Stimulated activated naive CD8-positive, alpha-beta T cell treated with anti-CD3 and anti-CD28 coated beads, Interleukin-15, amount 100 ng/mL, for 72 hours (primary cell): ENCODE data around the gene TSC1.
"Not testable (repeated sequence)": the region's sequence is repeated elsewhere in the genome, so short reads cannot be mapped to it uniquely, and the experiment has no call there.

Source experiments
- ATAC-seq: fragments of 150-1000 bp; cut with Tn5 transposase; 2 replicates; pipeline ENCODE4 v1.10.0; 2021; ENCODE audit warnings: mild to moderate bottlenecking, moderate library complexity
- DNase-seq, 2 donors: peaks; one replicate each; pipeline ENCODE4 v3.0.0; 2021 to 2022
- H3K27ac Mint-ChIP-seq, 2 donors: one replicate each; pipeline ENCODE4 v1.8.0; 2022; ENCODE audit warnings: mild to moderate bottlenecking in 2 of 2, mixed read lengths in 2 of 2, moderate library complexity in 2 of 2
- H3K27me3 Mint-ChIP-seq: one replicate; pipeline ENCODE4 v1.8.0; 2022; ENCODE audit warnings: mixed read lengths
- H3K4me1 Mint-ChIP-seq: one replicate; pipeline ENCODE4 v1.8.0; 2022; ENCODE audit warnings: mild to moderate bottlenecking, mixed read lengths
- H3K4me3 Mint-ChIP-seq, 2 donors: one replicate each; pipeline ENCODE4 v1.8.0; 2022; ENCODE audit warnings: mild to moderate bottlenecking in 2 of 2, mixed read lengths in 2 of 2, moderate library complexity in 1 of 2
- H3K9me3 Mint-ChIP-seq, 2 donors: one replicate each; pipeline ENCODE4 v1.8.0; 2022; ENCODE audit warnings: mixed read lengths in 2 of 2

The TSC1 gene

GRCh38 chr9:132944294-132945185 lies at the start of gene TSC1:
Gene TSC1, minus strand, starts transcription at chr9:132944616. Its CDS starts 15,744 bp downstream, at chr9:132928872.
- Mint-ChIP-seq H3K27me3 (no peaks in the 10 kb centered on the region), H3K4me3 (peak within 1 kb of the TSS; percentile 94 to 97), H3K27ac (peak within 1 kb of the TSS; percentile 100), H3K4me1 (peaks cover 39% of the 10 kb centered on the region), H3K9me3 (no peaks in the 10 kb centered on the region)
- peak; percentile 89 for ATAC-seq
- peak; percentile 96 to 97 for DNase-seq

- Mint-ChIP-seq H3K27me3 (peaks cover 59% of the 10 kb centered on the region), H3K4me1 (peaks cover 29% of the 10 kb centered on the region), H3K27ac (no peak overlapping the region), H3K4me3 (no peak overlapping the region), H3K9me3 (peaks cover 0 to 7% of the 10 kb centered on the region in 2 donors)
- ATAC-seq (no peak), DNase-seq (no peak)
Observed at GRCh38 chr9:132993511-132993939, 49.1 kb upstream of the TSC1 start.

GRCh38 chr9:132991351-132992300 lies 47.2 kb upstream of the TSC1 start:
- Mint-ChIP-seq H3K9me3 (peaks cover 0 to 7% of the 10 kb centered on the region in 2 donors), H3K4me3 (no peak overlapping the region), H3K27me3 (peaks cover 68% of the 10 kb centered on the region), H3K4me1 (peaks cover 33% of the 10 kb centered on the region), H3K27ac (peak overlapping the region in 1 of 2 donors; percentile 62)
- DNase-seq = no peak
- no peak for ATAC-seq

GRCh38 chr9:132990781-132991180 lies 46.4 kb upstream of the TSC1 start:
- H3K4me3 Mint-ChIP-seq = no peak overlapping the region
- peaks cover 0 to 7% of the 10 kb centered on the region in 2 donors for H3K9me3 Mint-ChIP-seq
- no peak for DNase-seq
- no peak overlapping the region for H3K27ac Mint-ChIP-seq
- no peak for ATAC-seq
- peaks cover 68% of the 10 kb centered on the region for H3K27me3 Mint-ChIP-seq
- H3K4me1 Mint-ChIP-seq = peaks cover 35% of the 10 kb centered on the region

- H3K4me1 Mint-ChIP-seq = peaks cover 33% of the 10 kb centered on the region
- H3K4me3 Mint-ChIP-seq = not testable (repeated sequence)
Observed at GRCh38 chr9:132989998-132990557, 45.7 kb upstream of the TSC1 start.

GRCh38 chr9:132989414-132989996 lies 45.1 kb upstream of the TSC1 start:
- ATAC-seq = peak; percentile 26
- no peak for DNase-seq
- H3K4me3 Mint-ChIP-seq = no peak overlapping the region
- H3K27me3 Mint-ChIP-seq = peaks cover 70% of the 10 kb centered on the region
- peaks cover 27% of the 10 kb centered on the region for H3K4me1 Mint-ChIP-seq
- peak overlapping the region in 1 of 2 donors; percentile 15 for H3K27ac Mint-ChIP-seq
- H3K9me3 Mint-ChIP-seq = peaks cover 0 to 7% of the 10 kb centered on the region in 2 donors

More at GRCh38 chr9:132989998-132990557, 45.7 kb upstream of the TSC1 start:
- Mint-ChIP-seq H3K27me3 (peaks cover 70% of the 10 kb centered on the region), H3K27ac (peak overlapping the region in 1 of 2 donors; percentile 15)
- peak; percentile 29 for ATAC-seq
- DNase-seq, H3K9me3 Mint-ChIP-seq: not testable (repeated sequence)

- DNase-seq (no peak), ATAC-seq (peak; percentile 36)
- Mint-ChIP-seq H3K9me3 (peaks cover 0 to 7% of the 10 kb centered on the region in 2 donors), H3K27ac (no peak overlapping the region), H3K4me1 (peaks cover 22% of the 10 kb centered on the region), H3K27me3 (peaks cover 71% of the 10 kb centered on the region), H3K4me3 (no peak overlapping the region)
Observed at GRCh38 chr9:132989014-132989310, 44.5 kb upstream of the TSC1 start.

GRCh38 chr9:132988244-132989013 lies 44.0 kb upstream of the TSC1 start:
- Mint-ChIP-seq H3K4me3 (no peak overlapping the region), H3K4me1 (peaks cover 17% of the 10 kb centered on the region), H3K27me3 (peaks cover 76% of the 10 kb centered on the region), H3K27ac (no peak overlapping the region), H3K9me3 (peaks cover 0 to 7% of the 10 kb centered on the region in 2 donors)
- ATAC-seq = peak; percentile 19
- no peak for DNase-seq

GRCh38 chr9:132986640-132987620 lies 42.5 kb upstream of the TSC1 start:
- H3K27me3 Mint-ChIP-seq = peaks cover 78% of the 10 kb centered on the region
- H3K4me3 Mint-ChIP-seq = no peak overlapping the region
- H3K27ac Mint-ChIP-seq = no peak overlapping the region
- H3K4me1 Mint-ChIP-seq = peaks cover 12% of the 10 kb centered on the region
- peaks cover 0 to 7% of the 10 kb centered on the region in 2 donors for H3K9me3 Mint-ChIP-seq
- DNase-seq = no peak
- ATAC-seq = no peak

GRCh38 chr9:132986114-132986513 lies 41.7 kb upstream of the TSC1 start:
- no peak for DNase-seq
- Mint-ChIP-seq H3K27ac (no peak overlapping the region), H3K9me3 (peaks cover 0 to 7% of the 10 kb centered on the region in 2 donors), H3K4me3 (no peak overlapping the region), H3K27me3 (peaks cover 78% of the 10 kb centered on the region), H3K4me1 (peaks cover 6% of the 10 kb centered on the region)
- ATAC-seq = no peak

GRCh38 chr9:132985489-132985888 lies 41.1 kb upstream of the TSC1 start:
- no peak overlapping the region for H3K27ac Mint-ChIP-seq
- no peak for DNase-seq
- H3K4me3 Mint-ChIP-seq = no peak overlapping the region
- peaks cover 0 to 5% of the 10 kb centered on the region in 2 donors for H3K9me3 Mint-ChIP-seq
- peaks cover 81% of the 10 kb centered on the region for H3K27me3 Mint-ChIP-seq
- ATAC-seq = no peak
- H3K4me1 Mint-ChIP-seq = peaks cover 6% of the 10 kb centered on the region

GRCh38 chr9:132985071-132985350 lies 40.6 kb upstream of the TSC1 start:
- Mint-ChIP-seq H3K27me3 (peaks cover 81% of the 10 kb centered on the region), H3K4me3 (no peak overlapping the region), H3K4me1 (peaks cover 6% of the 10 kb centered on the region), H3K9me3 (no peaks in the 10 kb centered on the region), H3K27ac (no peak overlapping the region)
- DNase-seq (no peak), ATAC-seq (no peak)

- no peak for ATAC-seq
- no peaks in the 10 kb centered on the region for H3K9me3 Mint-ChIP-seq
- no peak for DNase-seq
- no peak overlapping the region for H3K4me3 Mint-ChIP-seq
- H3K4me1 Mint-ChIP-seq = peaks cover 6% of the 10 kb centered on the region
- H3K27me3 Mint-ChIP-seq = peaks cover 81% of the 10 kb centered on the region
- no peak overlapping the region for H3K27ac Mint-ChIP-seq
Observed at GRCh38 chr9:132984202-132985070, 40.0 kb upstream of the TSC1 start.
